Spinal cord (tissue), 10 donors: ENCODE data around the gene AP4M1. TPM values are rescaled to one million over a fixed set of nuclear protein-coding genes. Genes with fewer than 3 reads are reported as not detected.

Source experiments
- DNase-seq, 6 donors: peaks; one replicate each; pipeline versions ENCODE4 v3.0.0 to v3.0.0-alpha.2; 2013 to 2015; ENCODE audit warnings: low spot score in 6 of 6, low read depth in 4 of 6
- H3K27ac ChIP-seq: one replicate; pipeline ENCODE4 v1.5.1; 2013; ENCODE audit warnings: low read depth, low read length, control low read depth
- H3K27me3 ChIP-seq: one replicate; pipeline ENCODE4 v1.6.1; 2013; ENCODE audit warnings: low read length; ENCODE audit not compliant: control insufficient read depth, insufficient read depth
- H3K36me3 ChIP-seq: one replicate; pipeline ENCODE4 v1.6.1; 2013; ENCODE audit warnings: low read length; ENCODE audit not compliant: control insufficient read depth, insufficient read depth
- H3K4me1 ChIP-seq: one replicate; pipeline ENCODE4 v1.6.1; 2013; ENCODE audit warnings: low read length; ENCODE audit not compliant: control insufficient read depth, insufficient read depth
- H3K4me3 ChIP-seq: one replicate; pipeline ENCODE4 v1.5.1; 2013; ENCODE audit warnings: low read depth, low read length, control low read depth
- H3K9me3 ChIP-seq: one replicate; pipeline ENCODE4 v1.6.1; 2013; ENCODE audit warnings: low read length; ENCODE audit not compliant: control insufficient read depth, insufficient read depth
- WGBS: methylation state at CpG from one replicate; pipeline ENCODE4 v1.1.5; 2013; ENCODE audit warnings: missing lambda C conversion rate; ENCODE audit not compliant: insufficient coverage; 5-methylcytosine and 5-hydroxymethylcytosine counted together
- long read RNA-seq, 4 donors: transcript quantifications; one replicate each; lab custom pipeline, GENCODE V29; 2026
- polyA plus RNA-seq, 2 donors: library from polyadenylated mRNA; unstranded; fragments of 120-200 nt; gene quantifications; one replicate each; pipeline ENCODE4 v1.2.1, GENCODE V29; 2013; ENCODE audit not compliant: insufficient read length in 2 of 2
- total RNA-seq, 2 donors: library from RNA; depleted of rRNA in 1 of 2; stranded (reverse); fragments of 120-200 nt in 1 of 2; fragments of >200 nt in 1 of 2; gene quantifications; one replicate each; pipeline versions ENCODE4 v1.2.3 to v1.2.4, GENCODE V29; 2013 to 2014
- donor health status: healthy.

The AP4M1 gene
- total RNA-seq (10 to 100 TPM; 18.2 to 27.4 TPM), polyA plus RNA-seq (10 to 100 TPM; 31.4 to 47.7 TPM)
- long read RNA-seq, donor 1, transcript AP4M1-201 (15 exons, 1,817 nt): major isoform, 6 of 37 reads
- long read RNA-seq, donor 1, partial matches to known transcripts: 15 of 37 reads
- long read RNA-seq, donor 1, other reads (novel, unspliced or antisense): 16 of 37 reads
- long read RNA-seq, donor 2, partial matches to known transcripts: 0 of 1 reads
- long read RNA-seq, donor 2, other reads (novel, unspliced or antisense): 0 of 1 reads
- long read RNA-seq, donor 3, partial matches to known transcripts: 17 of 21 reads
- long read RNA-seq, donor 3, other reads (novel, unspliced or antisense): 0 of 21 reads
- long read RNA-seq, donor 4, transcript AP4M1-201 (15 exons, 1,817 nt): major isoform, 9 of 57 reads
- long read RNA-seq, donor 4, partial matches to known transcripts: 47 of 57 reads
- long read RNA-seq, donor 4, other reads (novel, unspliced or antisense): 0 of 57 reads

- Histone ChIP-seq H3K4me3 (peak within 1 kb of the TSS; percentile 79), H3K27ac (peak within 1 kb of the TSS; percentile 94), H3K4me1 (peaks cover 32% of the 10 kb centered on the region), H3K27me3 (no peaks in the 10 kb centered on the region), H3K9me3 (no peaks in the 10 kb centered on the region), H3K36me3 (peaks cover 67% of the 10 kb centered on the region)
- WGBS: under 1% methylated on average over 70 of the region's 80 CpGs
- DNase-seq: peak; percentile 91 to 99 (median 98)
Observed at GRCh38 chr7:100101016-100101862, at the start of gene AP4M1, which contains the start of gene MCM7. Gene AP4M1, plus strand, starts transcription at chr7:100101643. Its CDS starts 72 bp downstream, at chr7:100101715. Gene MCM7, minus strand, starts transcription at chr7:100101397. Its CDS starts 103 bp downstream, at chr7:100101294.

GRCh38 chr7:100053215-100053614 is 48.2 kb upstream of the AP4M1 start:
- Histone ChIP-seq H3K4me3 (no peak overlapping the region), H3K4me1 (peaks cover 31% of the 10 kb centered on the region), H3K9me3 (no peaks in the 10 kb centered on the region), H3K36me3 (peaks cover 24% of the 10 kb centered on the region), H3K27me3 (no peaks in the 10 kb centered on the region), H3K27ac (no peak overlapping the region)
- WGBS: 46% methylated on average over 2 of the region's 3 CpGs
- DNase-seq: peak in 4 of 6 donors; percentile 15 to 75 (median 49)

GRCh38 chr7:100057006-100057405 is 44.4 kb upstream of the AP4M1 start:
- Histone ChIP-seq H3K36me3 (peaks cover 48% of the 10 kb centered on the region), H3K27me3 (no peaks in the 10 kb centered on the region), H3K4me1 (peaks cover 11% of the 10 kb centered on the region), H3K4me3 (no peak overlapping the region), H3K27ac (no peak overlapping the region), H3K9me3 (no peaks in the 10 kb centered on the region)
- DNase-seq: no peak
- 97% methylated on average over 9 of the region's 10 CpGs for WGBS

GRCh38 chr7:100059251-100059739 is 42.1 kb upstream of the AP4M1 start:
- H3K27ac ChIP-seq: no peak overlapping the region
- WGBS: 86% methylated on average over 4 of the region's 5 CpGs
- no peak overlapping the region for H3K4me3 ChIP-seq
- H3K4me1 ChIP-seq: no peaks in the 10 kb centered on the region
- H3K9me3 ChIP-seq: no peaks in the 10 kb centered on the region
- H3K36me3 ChIP-seq: peaks cover 59% of the 10 kb centered on the region
- no peaks in the 10 kb centered on the region for H3K27me3 ChIP-seq
- no peak for DNase-seq

GRCh38 chr7:100061518-100062193 is 39.8 kb upstream of the AP4M1 start:
- 97% methylated on average over 7 of the region's 11 CpGs for WGBS
- Histone ChIP-seq H3K27ac (no peak overlapping the region), H3K27me3 (no peaks in the 10 kb centered on the region), H3K9me3 (no peaks in the 10 kb centered on the region), H3K36me3 (peaks cover 73% of the 10 kb centered on the region), H3K4me3 (no peak overlapping the region), H3K4me1 (no peaks in the 10 kb centered on the region)
- no peak for DNase-seq

- no peak for DNase-seq
- no peaks in the 10 kb centered on the region for H3K27me3 ChIP-seq
- H3K4me1 ChIP-seq: no peaks in the 10 kb centered on the region
- no peak overlapping the region for H3K4me3 ChIP-seq
- no peaks in the 10 kb centered on the region for H3K9me3 ChIP-seq
- H3K27ac ChIP-seq: no peak overlapping the region
- H3K36me3 ChIP-seq: peaks cover 64% of the 10 kb centered on the region
- WGBS: 100% methylated on average over 2 of the region's 4 CpGs
Observed at GRCh38 chr7:100063376-100063775, 38.1 kb upstream of the AP4M1 start.

GRCh38 chr7:100064162-100064561 is 37.3 kb upstream of the AP4M1 start:
- peaks cover 67% of the 10 kb centered on the region for H3K36me3 ChIP-seq
- H3K27me3 ChIP-seq: no peaks in the 10 kb centered on the region
- H3K4me1 ChIP-seq: no peaks in the 10 kb centered on the region
- H3K27ac ChIP-seq: no peak overlapping the region
- no peaks in the 10 kb centered on the region for H3K9me3 ChIP-seq
- WGBS: 85% methylated on average over 5 of the region's 9 CpGs
- DNase-seq: no peak
- no peak overlapping the region for H3K4me3 ChIP-seq

GRCh38 chr7:100065452-100066186 is 35.8 kb upstream of the AP4M1 start:
- Histone ChIP-seq H3K4me1 (no peaks in the 10 kb centered on the region), H3K4me3 (no peak overlapping the region), H3K9me3 (no peaks in the 10 kb centered on the region), H3K27ac (no peak overlapping the region), H3K27me3 (no peaks in the 10 kb centered on the region), H3K36me3 (peaks cover 72% of the 10 kb centered on the region)
- peak in 1 of 6 donors; percentile 36 for DNase-seq
- WGBS: 75% methylated on average over 6 of the region's 8 CpGs
